Ovary (tissue), 3 donors: ENCODE results near the gene KRTAP10-5.

Source experiments
- POLR2A ChIP-seq: fragments of 450-650 bp; IDR thresholded peaks from one replicate; pipeline ENCODE4 v1.6.1; 2017; ENCODE audit warnings: antibody characterized with exemption, mild to moderate bottlenecking, moderate library complexity
- TF ChIP-seq, protein P1 (sequence below), 3 donors: fragments of 450-650 bp in 2 of 3; fragments of 200-600 bp in 1 of 3; IDR thresholded peaks; one replicate each; pipeline versions ENCODE4 v1.5.1 to v1.8.0; 2016 to 2022; ENCODE audit warnings: antibody characterized with exemption in 3 of 3, mild to moderate bottlenecking in 1 of 3
- donor health status: DM: no; HTN: no; CAD: no.

DNA sequence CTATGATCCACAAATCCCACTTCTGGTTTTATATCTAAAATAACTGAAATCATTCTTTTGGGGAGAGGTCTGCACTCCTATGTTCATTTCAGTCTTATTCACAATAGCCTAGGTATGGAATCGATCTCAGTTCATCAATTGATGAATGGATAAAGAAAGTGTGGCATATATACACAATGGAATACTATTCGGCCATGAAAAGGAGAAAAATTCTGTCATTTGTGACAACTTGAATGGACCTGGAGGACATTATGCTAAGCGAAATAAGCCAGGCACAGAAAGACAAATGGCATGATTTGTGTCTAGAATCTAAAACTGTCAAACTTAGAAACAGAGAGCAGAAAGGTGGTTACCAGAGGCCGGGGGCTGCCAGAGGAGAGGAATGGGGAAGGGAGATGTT is 26.1 kb upstream of the KRTAP10-5 start:
- TF ChIP-seq, protein P1, sequence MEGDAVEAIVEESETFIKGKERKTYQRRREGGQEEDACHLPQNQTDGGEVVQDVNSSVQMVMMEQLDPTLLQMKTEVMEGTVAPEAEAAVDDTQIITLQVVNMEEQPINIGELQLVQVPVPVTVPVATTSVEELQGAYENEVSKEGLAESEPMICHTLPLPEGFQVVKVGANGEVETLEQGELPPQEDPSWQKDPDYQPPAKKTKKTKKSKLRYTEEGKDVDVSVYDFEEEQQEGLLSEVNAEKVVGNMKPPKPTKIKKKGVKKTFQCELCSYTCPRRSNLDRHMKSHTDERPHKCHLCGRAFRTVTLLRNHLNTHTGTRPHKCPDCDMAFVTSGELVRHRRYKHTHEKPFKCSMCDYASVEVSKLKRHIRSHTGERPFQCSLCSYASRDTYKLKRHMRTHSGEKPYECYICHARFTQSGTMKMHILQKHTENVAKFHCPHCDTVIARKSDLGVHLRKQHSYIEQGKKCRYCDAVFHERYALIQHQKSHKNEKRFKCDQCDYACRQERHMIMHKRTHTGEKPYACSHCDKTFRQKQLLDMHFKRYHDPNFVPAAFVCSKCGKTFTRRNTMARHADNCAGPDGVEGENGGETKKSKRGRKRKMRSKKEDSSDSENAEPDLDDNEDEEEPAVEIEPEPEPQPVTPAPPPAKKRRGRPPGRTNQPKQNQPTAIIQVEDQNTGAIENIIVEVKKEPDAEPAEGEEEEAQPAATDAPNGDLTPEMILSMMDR (IDR thresholded peaks at IDR 0.05): no peak
- no peak for TF ChIP-seq POLR2A
